ENCODE data around the gene GPR22.

GPR22 gene

GRCh38 chr7:107480932-107481331 is 11.1 kb downstream of the GPR22 start:
- no peaks in the 10 kb centered on the region for H3K36me3 ChIP-seq (ENCODE audit: insufficient read depth, low read length)

GRCh38 chr7:107482571-107482970 is 12.7 kb downstream of the GPR22 start:
- Histone ChIP-seq H3K4me1 (ENCODE audit: insufficient read depth, low read length) (no peaks in the 10 kb centered on the region), H3K27ac (ENCODE audit: low read depth, low read length) (no peak overlapping the region), H3K4me3 (ENCODE audit: low read length) (no peak overlapping the region), H3K9me3 (ENCODE audit: insufficient read depth, low read depth, low read length) (no peaks in the 10 kb centered on the region), H3K36me3 (ENCODE audit: insufficient read depth, low read length) (no peaks in the 10 kb centered on the region), H3K9ac (ENCODE audit: low read depth, low read length) (no peak overlapping the region), H3K27me3 (ENCODE audit: insufficient read depth, low read length) (no peaks in the 10 kb centered on the region)
- 100% methylated on average over 1 of the region's 1 CpG for WGBS

More at GRCh38 chr7:107480932-107481331, 11.1 kb downstream of the GPR22 start:
- Histone ChIP-seq H3K4me1 (ENCODE audit: insufficient read depth, low read length) (no peaks in the 10 kb centered on the region), H3K9me3 (ENCODE audit: insufficient read depth, low read depth, low read length) (no peaks in the 10 kb centered on the region), H3K9ac (ENCODE audit: low read depth, low read length) (no peak overlapping the region), H3K4me3 (ENCODE audit: low read length) (no peak overlapping the region), H3K27me3 (ENCODE audit: insufficient read depth, low read length) (no peaks in the 10 kb centered on the region), H3K27ac (ENCODE audit: low read depth, low read length) (no peak overlapping the region)
- WGBS: 100% methylated on average over 1 of the region's 3 CpGs

- Histone ChIP-seq H3K4me1 (ENCODE audit: insufficient read depth, low read length) (no peaks in the 10 kb centered on the region), H3K4me3 (ENCODE audit: low read length) (no peak overlapping the region), H3K9me3 (ENCODE audit: insufficient read depth, low read depth, low read length) (no peaks in the 10 kb centered on the region), H3K36me3 (ENCODE audit: insufficient read depth, low read length) (no peaks in the 10 kb centered on the region), H3K27me3 (ENCODE audit: insufficient read depth, low read length) (no peaks in the 10 kb centered on the region), H3K27ac (ENCODE audit: low read depth, low read length) (no peak overlapping the region), H3K9ac (ENCODE audit: low read depth, low read length) (no peak overlapping the region)
- whole genome bisulfite sequencing: 93% methylated on average over 2 of the region's 3 CpGs
Observed at GRCh38 chr7:107486041-107486440, 16.2 kb downstream of the GPR22 start.

- Histone ChIP-seq H3K36me3 (ENCODE audit: insufficient read depth, low read length) (no peaks in the 10 kb centered on the region), H3K27me3 (ENCODE audit: insufficient read depth, low read length) (no peaks in the 10 kb centered on the region), H3K9ac (ENCODE audit: low read depth, low read length) (no peak overlapping the region), H3K4me1 (ENCODE audit: insufficient read depth, low read length) (no peaks in the 10 kb centered on the region), H3K9me3 (ENCODE audit: insufficient read depth, low read depth, low read length) (no peaks in the 10 kb centered on the region), H3K4me3 (ENCODE audit: low read length) (no peak overlapping the region), H3K27ac (ENCODE audit: low read depth, low read length) (no peak overlapping the region)
- 91% methylated on average over 2 of the region's 2 CpGs for WGBS
Observed at GRCh38 chr7:107492875-107493274, 23.0 kb downstream of the GPR22 start.

- Histone ChIP-seq H3K9me3 (ENCODE audit: insufficient read depth, low read depth, low read length) (no peaks in the 10 kb centered on the region), H3K27me3 (ENCODE audit: insufficient read depth, low read length) (no peaks in the 10 kb centered on the region), H3K4me1 (ENCODE audit: insufficient read depth, low read length) (no peaks in the 10 kb centered on the region), H3K27ac (ENCODE audit: low read depth, low read length) (no peak overlapping the region), H3K9ac (ENCODE audit: low read depth, low read length) (no peak overlapping the region), H3K4me3 (ENCODE audit: low read length) (no peak overlapping the region), H3K36me3 (ENCODE audit: insufficient read depth, low read length) (no peaks in the 10 kb centered on the region)
- WGBS: 80% methylated on average over 1 of the region's 3 CpGs
Observed at GRCh38 chr7:107494315-107494751, 24.5 kb downstream of the GPR22 start.

GRCh38 chr7:107494884-107495283 is 25.0 kb downstream of the GPR22 start:
- H3K9ac ChIP-seq (ENCODE audit: low read depth, low read length): no peak overlapping the region

GRCh38 chr7:107495516-107495915 is 25.7 kb downstream of the GPR22 start:
- H3K36me3 ChIP-seq (ENCODE audit: insufficient read depth, low read length): no peaks in the 10 kb centered on the region
- no peak overlapping the region for H3K4me3 ChIP-seq (ENCODE audit: low read length)
- H3K27me3 ChIP-seq (ENCODE audit: insufficient read depth, low read length): no peaks in the 10 kb centered on the region
- no peak overlapping the region for H3K9ac ChIP-seq (ENCODE audit: low read depth, low read length)
- H3K9me3 ChIP-seq (ENCODE audit: insufficient read depth, low read depth, low read length): no peaks in the 10 kb centered on the region
- H3K4me1 ChIP-seq (ENCODE audit: insufficient read depth, low read length): no peaks in the 10 kb centered on the region
- no peak overlapping the region for H3K27ac ChIP-seq (ENCODE audit: low read depth, low read length)

More at GRCh38 chr7:107494884-107495283, 25.0 kb downstream of the GPR22 start:
- no peak overlapping the region for H3K27ac ChIP-seq (ENCODE audit: low read depth, low read length)
- no peaks in the 10 kb centered on the region for H3K36me3 ChIP-seq (ENCODE audit: insufficient read depth, low read length)
- 89% methylated on average over 6 of the region's 6 CpGs for WGBS
- H3K27me3 ChIP-seq (ENCODE audit: insufficient read depth, low read length): no peaks in the 10 kb centered on the region
- no peaks in the 10 kb centered on the region for H3K9me3 ChIP-seq (ENCODE audit: insufficient read depth, low read depth, low read length)
- no peak overlapping the region for H3K4me3 ChIP-seq (ENCODE audit: low read length)
- no peaks in the 10 kb centered on the region for H3K4me1 ChIP-seq (ENCODE audit: insufficient read depth, low read length)

- Histone ChIP-seq H3K9me3 (ENCODE audit: insufficient read depth, low read depth, low read length) (no peaks in the 10 kb centered on the region), H3K4me1 (ENCODE audit: insufficient read depth, low read length) (no peaks in the 10 kb centered on the region), H3K9ac (ENCODE audit: low read depth, low read length) (no peak overlapping the region), H3K36me3 (ENCODE audit: insufficient read depth, low read length) (no peaks in the 10 kb centered on the region), H3K4me3 (ENCODE audit: low read length) (no peak overlapping the region), H3K27me3 (ENCODE audit: insufficient read depth, low read length) (no peaks in the 10 kb centered on the region), H3K27ac (ENCODE audit: low read depth, low read length) (no peak overlapping the region)
- WGBS: 98% methylated on average over 4 of the region's 4 CpGs
Observed at GRCh38 chr7:107499731-107500130, 29.9 kb downstream of the GPR22 start.

- WGBS: no CpG with 5 or more reads among the region's 1 CpG
- no peak overlapping the region for H3K4me3 ChIP-seq (ENCODE audit: low read length)
- no peaks in the 10 kb centered on the region for H3K4me1 ChIP-seq (ENCODE audit: insufficient read depth, low read length)
- no peaks in the 10 kb centered on the region for H3K27me3 ChIP-seq (ENCODE audit: insufficient read depth, low read length)
- H3K9me3 ChIP-seq (ENCODE audit: insufficient read depth, low read depth, low read length): no peaks in the 10 kb centered on the region
- no peak overlapping the region for H3K9ac ChIP-seq (ENCODE audit: low read depth, low read length)
- H3K36me3 ChIP-seq (ENCODE audit: insufficient read depth, low read length): no peaks in the 10 kb centered on the region
- no peak overlapping the region for H3K27ac ChIP-seq (ENCODE audit: low read depth, low read length)
Observed at GRCh38 chr7:107501593-107501992, 31.7 kb downstream of the GPR22 start.

- Histone ChIP-seq H3K27ac (ENCODE audit: low read depth, low read length) (no peak overlapping the region), H3K36me3 (ENCODE audit: insufficient read depth, low read length) (no peaks in the 10 kb centered on the region)
- 93% methylated on average over 3 of the region's 3 CpGs for WGBS
Observed at GRCh38 chr7:107502154-107502553, 32.3 kb downstream of the GPR22 start.

GRCh38 chr7:107502797-107503196 is 32.9 kb downstream of the GPR22 start:
- Histone ChIP-seq H3K9ac (ENCODE audit: low read depth, low read length) (no peak overlapping the region), H3K9me3 (ENCODE audit: insufficient read depth, low read depth, low read length) (peaks cover 3% of the 10 kb centered on the region), H3K4me1 (ENCODE audit: insufficient read depth, low read length) (no peaks in the 10 kb centered on the region), H3K4me3 (ENCODE audit: low read length) (no peak overlapping the region), H3K36me3 (ENCODE audit: insufficient read depth, low read length) (no peaks in the 10 kb centered on the region; the same call in 1 of the 2 replicates), H3K27ac (ENCODE audit: low read depth, low read length) (no peak overlapping the region), H3K27me3 (ENCODE audit: insufficient read depth, low read length) (no peaks in the 10 kb centered on the region)
- WGBS: 100% methylated on average over 1 of the region's 2 CpGs

More at GRCh38 chr7:107502154-107502553, 32.3 kb downstream of the GPR22 start:
- H3K4me1 ChIP-seq (ENCODE audit: insufficient read depth, low read length): no peaks in the 10 kb centered on the region
- no peaks in the 10 kb centered on the region for H3K9me3 ChIP-seq (ENCODE audit: insufficient read depth, low read depth, low read length)
- H3K27me3 ChIP-seq (ENCODE audit: insufficient read depth, low read length): no peaks in the 10 kb centered on the region
- H3K9ac ChIP-seq (ENCODE audit: low read depth, low read length): no peak overlapping the region
- H3K4me3 ChIP-seq (ENCODE audit: low read length): no peak overlapping the region

GRCh38 chr7:107503687-107504086 is 33.8 kb downstream of the GPR22 start:
- Histone ChIP-seq H3K9ac (ENCODE audit: low read depth, low read length) (no peak overlapping the region), H3K4me1 (ENCODE audit: insufficient read depth, low read length) (no peaks in the 10 kb centered on the region), H3K9me3 (ENCODE audit: insufficient read depth, low read depth, low read length) (peaks cover 5% of the 10 kb centered on the region), H3K36me3 (ENCODE audit: insufficient read depth, low read length) (no peaks in the 10 kb centered on the region; the same call in 1 of the 2 replicates), H3K27me3 (ENCODE audit: insufficient read depth, low read length) (no peaks in the 10 kb centered on the region), H3K27ac (ENCODE audit: low read depth, low read length) (no peak overlapping the region), H3K4me3 (ENCODE audit: low read length) (no peak overlapping the region)
